Measurements from ENCODE around the gene LEMD1.
"Not testable (repeated sequence)": the region's sequence is repeated elsewhere in the genome, so short reads cannot be mapped to it uniquely, and the experiment has no call there.

The LEMD1 gene

DNA sequence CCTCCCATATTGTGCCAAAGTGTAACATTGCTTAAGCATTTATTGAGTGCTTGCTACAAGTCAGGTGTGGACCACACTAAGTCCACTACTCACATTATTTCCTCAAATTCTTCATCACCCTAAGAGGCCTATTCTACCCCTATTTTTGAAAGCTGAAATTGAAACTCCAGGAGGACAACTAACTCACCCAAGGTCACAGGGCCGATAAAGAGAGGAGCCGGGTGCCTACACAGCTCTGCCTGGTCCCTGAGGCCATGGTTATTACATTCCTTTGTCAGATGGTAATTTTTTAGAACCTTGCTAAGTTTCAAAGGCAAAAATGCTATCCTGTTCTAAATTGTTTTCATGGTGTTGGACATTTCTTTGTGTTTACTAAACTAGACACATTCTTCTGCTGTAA, 41.0 kb downstream of the LEMD1 start:
- no peak for DNase-seq (ENCODE audit: low spot score)

DNA sequence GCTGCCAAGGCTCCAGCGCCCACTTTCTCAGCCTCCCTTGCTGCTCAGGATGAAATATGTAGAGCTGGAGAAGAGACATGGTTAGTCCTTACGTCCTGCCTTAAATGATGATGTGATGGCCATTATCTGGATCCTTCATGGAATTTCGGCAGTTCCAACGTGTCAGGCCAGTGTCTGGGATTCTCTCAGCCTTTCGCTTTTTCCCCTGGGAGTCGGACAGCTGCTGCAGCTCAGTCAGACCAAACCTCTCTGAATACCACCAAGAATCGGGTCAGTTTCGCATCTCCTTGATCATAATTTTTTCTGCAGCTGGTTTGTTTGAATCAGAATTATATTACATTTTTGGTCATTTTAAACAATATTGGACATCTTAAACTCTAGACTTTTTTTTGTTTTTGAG, 42.8 kb downstream of the LEMD1 start:
- no peak for DNase-seq (ENCODE audit: low spot score)

DNA sequence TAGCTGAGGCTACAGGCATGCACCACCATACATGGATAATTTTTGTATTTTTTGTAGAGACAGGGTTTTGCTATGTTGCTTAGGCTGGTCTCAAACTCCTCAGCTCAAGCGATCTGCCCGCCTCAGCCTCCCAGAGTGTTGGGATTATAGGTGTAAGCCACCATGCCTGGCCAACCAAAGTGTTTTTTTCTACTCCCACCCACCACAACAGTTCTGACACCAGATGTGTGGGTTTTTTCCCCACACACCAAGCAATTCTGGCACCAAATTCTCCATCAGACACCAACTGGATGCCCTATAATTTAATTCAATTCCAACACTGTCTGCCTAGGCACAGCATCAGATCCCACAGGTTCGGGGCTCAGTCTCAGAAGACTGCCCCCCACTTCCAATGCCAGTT, 44.5 kb downstream of the LEMD1 start:
- DNase-seq (ENCODE audit: low spot score), result no peak

GRCh38 chr1:205376739-205377138, 45.1 kb downstream of the LEMD1 start:
- no peak for DNase-seq (ENCODE audit: low spot score)

DNA sequence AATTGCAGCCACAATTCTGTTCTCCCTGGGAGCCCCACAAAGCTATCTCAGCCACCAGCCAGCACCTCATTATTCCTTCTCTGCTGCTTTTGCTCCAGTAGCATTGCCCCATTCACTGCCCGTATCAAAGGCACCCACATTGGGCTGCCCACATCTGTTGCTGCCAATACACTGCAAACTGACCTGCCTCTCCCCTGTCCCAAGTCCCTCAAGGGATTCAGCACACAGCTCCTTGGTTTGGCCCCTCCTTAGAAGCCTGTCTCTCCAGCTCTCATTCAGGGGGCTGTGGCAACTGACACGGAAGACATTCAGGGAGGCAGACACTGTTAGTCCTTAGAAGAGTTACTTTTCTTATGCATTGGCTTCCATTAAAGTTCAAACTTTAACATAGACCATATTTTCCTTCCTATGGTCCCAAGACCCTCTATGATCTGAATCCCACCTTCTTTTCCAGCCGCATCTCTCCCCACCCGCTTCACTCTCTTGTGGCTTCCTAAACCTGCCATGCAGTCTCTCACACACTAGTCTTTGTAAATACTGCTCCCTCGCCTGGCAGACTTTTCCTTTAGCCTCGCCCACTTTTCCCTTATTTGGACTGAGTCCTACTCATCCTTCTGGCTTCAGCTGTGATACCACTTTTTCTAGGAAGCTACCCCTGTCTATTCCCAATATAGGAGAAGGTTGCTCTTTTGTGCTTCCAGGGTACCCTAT, 45.9 kb downstream of the LEMD1 start:
- no peak for DNase-seq (ENCODE audit: low spot score)

DNA sequence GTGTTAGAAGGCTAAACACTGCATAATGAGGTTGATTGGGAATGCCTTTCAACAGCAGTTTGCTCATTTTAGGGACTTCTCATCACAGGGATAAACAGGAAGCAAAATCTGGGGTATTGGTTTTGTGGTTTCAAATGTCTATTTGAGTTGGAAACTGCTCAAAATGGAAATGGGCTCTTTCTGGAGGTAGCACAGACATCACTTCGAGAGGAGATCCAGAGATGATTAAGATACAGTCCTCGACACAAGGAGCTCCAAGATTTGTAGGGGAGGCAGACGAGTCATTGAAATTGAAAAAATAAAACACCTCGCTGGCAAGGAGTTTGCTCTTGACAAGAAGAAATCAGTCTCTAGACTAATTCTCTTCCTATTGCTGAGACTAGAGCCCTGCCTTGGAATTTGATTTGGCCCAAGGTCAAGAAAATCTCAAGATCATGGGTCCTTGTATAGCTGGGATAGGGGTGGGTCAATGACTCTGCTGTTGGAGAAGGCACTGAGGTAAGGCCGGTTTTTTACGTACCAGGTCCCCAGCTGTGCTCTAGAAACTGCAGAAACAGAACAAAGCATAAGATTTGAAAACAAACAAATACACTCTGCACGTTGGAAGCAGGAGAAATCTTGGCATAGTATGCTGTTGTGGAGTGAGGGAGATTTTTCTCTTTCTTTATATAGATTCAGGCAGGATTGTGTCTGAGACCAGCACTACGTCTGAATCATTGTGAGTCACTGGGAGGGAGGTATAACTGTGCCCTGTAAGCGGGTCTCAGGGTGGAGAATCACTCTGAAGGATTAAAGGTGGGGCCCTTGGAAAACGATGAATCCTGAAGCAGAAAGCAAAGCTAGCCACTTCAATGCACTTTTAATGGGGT, 47.4 kb downstream of the LEMD1 start:
- no peak for DNase-seq (ENCODE audit: low spot score)

- no peak for DNase-seq (ENCODE audit: low spot score)
These were observed 48.1 kb downstream of the LEMD1 start for GRCh38 chr1:205373798-205374175.

DNA sequence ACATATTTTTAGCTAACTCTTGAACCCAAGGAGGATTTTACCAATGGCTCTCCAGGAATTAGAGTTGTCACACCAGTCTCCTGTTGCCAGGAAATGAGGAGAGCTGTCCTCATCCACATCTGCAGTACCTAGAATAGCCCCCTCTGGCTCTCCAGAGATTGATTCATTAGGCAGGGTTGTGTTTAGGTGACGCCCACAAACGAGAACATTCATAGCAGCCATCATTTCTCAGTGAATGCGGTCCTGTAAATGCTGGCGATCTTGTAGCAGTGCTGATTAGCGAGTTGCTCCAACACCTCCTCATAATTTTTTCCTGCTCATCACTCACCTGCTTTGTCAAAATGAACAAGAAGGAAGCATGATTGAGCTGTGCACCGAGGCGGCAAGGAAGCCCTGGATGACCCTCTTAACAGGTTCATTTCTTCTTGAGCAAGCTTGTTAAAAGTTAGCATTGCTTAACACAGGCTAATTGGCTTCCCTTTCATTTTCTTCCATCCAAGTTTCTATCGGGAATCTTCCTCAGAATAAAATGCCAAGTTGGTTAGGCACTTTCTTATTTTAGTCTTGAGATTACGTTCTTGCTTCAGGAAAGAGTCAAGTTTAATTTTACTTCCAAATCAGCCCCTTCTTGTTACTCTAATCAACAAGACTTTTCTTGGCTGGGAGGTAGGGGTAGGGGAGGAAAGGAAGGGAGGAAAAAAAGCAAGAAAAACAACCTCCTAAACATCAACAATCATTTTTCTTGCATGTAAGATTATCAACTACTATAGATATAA, 48.6 kb downstream of the LEMD1 start:
- DNase-seq (ENCODE audit: low spot score), result no peak

- no peak for DNase-seq (ENCODE audit: low spot score)
These were observed 49.8 kb downstream of the LEMD1 start for GRCh38 chr1:205371871-205372660.

- no peak for DNase-seq (ENCODE audit: low spot score)
These were observed 51.1 kb downstream of the LEMD1 start for GRCh38 chr1:205370780-205371179.

DNA sequence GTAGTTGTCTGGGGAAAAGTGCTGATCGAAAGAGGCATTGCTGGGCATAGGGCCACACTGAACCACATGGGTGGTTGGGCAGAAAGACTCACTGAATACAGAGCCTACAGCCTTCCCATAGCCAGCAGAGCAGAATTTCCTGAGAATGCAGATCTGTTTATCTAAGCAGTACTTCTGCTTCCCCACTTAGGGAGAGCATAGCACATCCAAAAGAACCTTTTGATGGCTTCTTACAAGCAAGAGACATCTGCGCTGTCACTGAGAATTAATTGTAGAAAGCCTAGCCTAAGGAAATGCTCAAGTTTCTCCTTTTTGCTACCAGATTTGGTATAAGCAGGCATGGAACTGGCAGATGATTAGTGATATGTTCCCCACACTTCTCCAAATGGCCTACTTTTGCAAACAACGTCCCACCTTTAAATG, 52.1 kb downstream of the LEMD1 start:
- no peak for DNase-seq (ENCODE audit: low spot score)

DNA sequence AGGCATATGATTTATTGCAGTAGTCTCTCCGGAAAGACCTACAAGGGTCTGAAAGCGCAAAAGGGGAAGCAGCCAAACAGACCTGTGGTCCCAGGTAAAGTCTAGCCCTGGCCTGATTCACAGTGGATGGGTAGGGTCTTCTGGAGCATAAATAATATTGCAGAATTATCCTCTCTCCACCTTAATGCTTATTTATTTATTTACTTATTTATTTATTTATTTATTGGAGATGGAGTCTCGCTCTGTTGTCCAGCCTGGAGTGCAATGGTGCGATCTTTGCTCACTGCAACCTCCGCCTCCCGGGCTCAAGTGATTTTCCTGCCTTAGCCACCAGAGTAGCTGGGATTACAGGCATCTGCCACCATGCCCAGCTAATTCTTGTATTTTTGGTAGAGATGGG, 53.4 kb downstream of the LEMD1 start:
- DNase-seq (ENCODE audit: low spot score), result no peak

DNA sequence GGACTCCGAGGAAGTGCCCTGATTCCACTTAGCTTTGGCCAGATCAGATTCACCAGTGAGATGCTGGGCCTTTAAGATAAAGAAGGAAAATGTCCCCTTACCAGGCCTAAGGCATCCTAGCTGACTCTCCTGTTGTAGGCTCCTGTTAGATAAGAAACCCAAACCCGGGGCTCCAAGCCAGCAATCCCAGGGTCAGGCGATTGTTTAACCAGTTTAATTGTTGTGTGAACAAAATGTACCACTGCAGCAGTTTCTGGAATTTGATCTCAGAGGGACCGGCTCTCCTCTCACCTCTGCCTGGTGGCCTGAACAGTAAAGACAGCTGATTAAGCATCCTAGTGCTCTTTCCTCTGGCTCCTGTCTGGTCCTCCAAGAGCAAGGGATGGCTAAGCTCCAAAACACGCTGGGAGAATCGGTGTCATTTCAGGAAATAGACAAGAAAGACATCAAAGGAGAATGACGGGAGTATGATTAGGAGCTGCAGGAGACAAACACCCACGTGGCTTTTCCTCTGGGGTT, 55.9 kb downstream of the LEMD1 start:
- no peak for DNase-seq (ENCODE audit: low spot score)

DNA sequence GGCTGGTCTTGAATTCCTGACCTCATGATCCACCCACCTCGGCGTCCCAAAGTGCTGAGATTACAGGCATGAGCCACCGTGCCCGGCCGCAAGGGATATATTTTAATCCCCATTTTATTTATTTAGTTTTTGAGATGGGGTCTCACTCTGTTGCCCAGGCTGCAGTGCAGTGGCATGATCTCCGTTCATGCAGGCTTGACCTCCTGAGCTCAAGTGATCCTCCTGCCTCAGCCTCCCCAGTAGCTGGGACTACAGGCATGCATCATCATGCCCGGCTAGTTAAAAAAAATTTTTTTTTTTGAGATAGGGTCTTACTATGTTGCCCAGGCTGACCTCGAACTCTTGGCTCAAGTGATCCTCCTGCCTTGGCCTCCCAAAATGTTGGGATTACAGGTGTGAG, 56.8 kb downstream of the LEMD1 start:
- not testable (repeated sequence) for DNase-seq (ENCODE audit: low spot score)

GRCh38 chr1:205360891-205361290, 61.0 kb downstream of the LEMD1 start:
- no peak for DNase-seq (ENCODE audit: low spot score)

GRCh38 chr1:205359771-205360565, 61.9 kb downstream of the LEMD1 start:
- no peak for DNase-seq (ENCODE audit: low spot score)

DNA sequence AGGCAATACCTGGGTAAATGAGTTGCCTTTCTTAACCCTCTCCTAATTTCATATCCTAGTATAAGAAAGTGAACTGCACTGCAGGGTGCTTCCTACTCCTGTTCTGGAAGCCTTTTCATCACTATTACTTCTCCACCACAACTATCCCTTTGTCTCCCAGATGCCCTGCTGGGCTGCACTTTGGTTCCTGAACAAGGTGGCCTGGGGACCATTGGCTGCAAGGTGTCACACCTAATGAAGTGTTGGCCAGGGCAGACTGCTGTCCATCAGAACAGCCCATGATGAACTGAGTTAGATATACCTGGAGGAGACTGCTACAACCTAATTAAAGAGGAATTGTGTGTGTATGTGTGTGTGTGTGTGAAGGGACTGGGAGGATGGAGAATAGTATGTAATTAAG, 63.3 kb downstream of the LEMD1 start:
- DNase-seq (ENCODE audit: low spot score), result no peak

GRCh38 chr1:205357567-205357966, 64.3 kb downstream of the LEMD1 start:
- no peak for DNase-seq (ENCODE audit: low spot score)

GRCh38 chr1:205356440-205357139, 65.3 kb downstream of the LEMD1 start, which contains the start of gene KLHDC8A:
TSS of gene KLHDC8A (minus strand) at chr1:205356922. CDS start at chr1:205343604, 13,318 bp downstream.
- no peak for DNase-seq (ENCODE audit: low spot score)

GRCh38 chr1:205355075-205355453, 66.8 kb downstream of the LEMD1 start:
- no peak for DNase-seq (ENCODE audit: low spot score)
